Stomach (tissue), 9 donors: ENCODE data around the gene GALNT5. TPM values are rescaled to one million over a fixed set of nuclear protein-coding genes. Genes with fewer than 3 reads are reported as not detected.

Source experiments
- DNase-seq, 2 donors: peaks; one replicate each; pipeline versions ENCODE4 v3.0.0 to v3.0.0-alpha.2; 2013 to 2019
- H3K27ac ChIP-seq, 5 donors: fragments of 200-600 bp in 4 of 5; sonication (generic) in 4 of 5; one replicate each; pipeline ENCODE4 v1.5.1; 2013 to 2019; ENCODE audit warnings: mild to moderate bottlenecking in 1 of 5, moderate library complexity in 1 of 5
- H3K27me3 ChIP-seq, 3 donors: fragments of 200-600 bp; sonication (generic); one replicate each; pipeline ENCODE4 v1.5.1; 2017 to 2019; ENCODE audit warnings: mixed run types in 1 of 3
- H3K36me3 ChIP-seq, 4 donors: fragments of 200-600 bp; sonication (generic); 1 replicate in 3 of 4; 2 replicates in 1 of 4; pipeline ENCODE4 v1.5.1; 2016 to 2019
- H3K4me1 ChIP-seq, 4 donors: fragments of 200-600 bp; sonication (generic); one replicate each; pipeline ENCODE4 v1.5.1; 2016 to 2019
- H3K4me3 ChIP-seq, 4 donors: fragments of 200-600 bp; sonication (generic) in 3 of 4; one replicate each; pipeline ENCODE4 v1.5.1; 2016 to 2019; ENCODE audit warnings: mild to moderate bottlenecking in 1 of 4
- H3K9me3 ChIP-seq, 4 donors: fragments of 200-600 bp; sonication (generic); one replicate each; pipeline ENCODE4 v1.5.1; 2016 to 2019
- EP300 ChIP-seq: sonication (generic); formaldehyde crosslinking; IDR thresholded peaks from one replicate; pipeline ENCODE4 v1.6.1; 2017; ENCODE audit warnings: antibody characterized with exemption
- POLR2A ChIP-seq, 4 donors: fragments of 450-650 bp; IDR thresholded peaks; one replicate each; pipeline ENCODE4 v1.6.1; 2016; ENCODE audit warnings: antibody characterized with exemption in 4 of 4, control low read depth in 2 of 4, mild to moderate bottlenecking in 1 of 4, moderate library complexity in 1 of 4
- POLR2AphosphoS5 ChIP-seq, 3 donors: sonication (generic); formaldehyde crosslinking; IDR thresholded peaks; one replicate each; pipeline ENCODE4 v1.6.1; 2016; ENCODE audit warnings: antibody characterized with exemption in 3 of 3
- WGBS, 5 donors: extraction: QIAGEN DNeasy Blood & Tissue Kit in 3 of 5; methylation state at CpG; one replicate each; pipeline versions ENCODE4 v1.1.5 to v1.1.7; 2013 to 2018; 5-methylcytosine and 5-hydroxymethylcytosine counted together
- intact Hi-C: fragments of 100-400 bp; cut with DNase I; formaldehyde crosslinking; loops from one replicate; pipeline ENCODE4 v1.15.1; 2023; ENCODE audit warnings: low total_unique reads
- polyA plus RNA-seq, 3 donors: library from polyadenylated mRNA; stranded (reverse); fragments of 200-250 nt; gene quantifications; one replicate each; pipeline ENCODE4 v1.2.3, GENCODE V29; 2013
- total RNA-seq, 5 donors: library from RNA; depleted of rRNA; stranded (reverse); fragments of >200 nt; gene quantifications; one replicate each; pipeline versions ENCODE4 v1.1.0 to v1.2.3, GENCODE V29; 2014 to 2016
- TF ChIP-seq, protein P1 (sequence below), 7 experiments: fragments of 450-650 bp in 4 of 7; fragments of 200-600 bp in 3 of 7; sonication (generic) in 3 of 7; IDR thresholded peaks; one replicate each; pipeline ENCODE4 v1.5.1; 2016 to 2019; ENCODE audit warnings: antibody characterized with exemption in 7 of 7, control low read depth in 2 of 7, mild to moderate bottlenecking in 1 of 7
- donor health status: healthy with polysubstance abuse.
- donor health status: Bipolar disorder and iron deficiency.
- donor health status: healthy.

GALNT5 gene
- total and polyA plus RNA-seq, 8 donors: 1.1 to 27.5 (median 2.3) TPM

DNA sequence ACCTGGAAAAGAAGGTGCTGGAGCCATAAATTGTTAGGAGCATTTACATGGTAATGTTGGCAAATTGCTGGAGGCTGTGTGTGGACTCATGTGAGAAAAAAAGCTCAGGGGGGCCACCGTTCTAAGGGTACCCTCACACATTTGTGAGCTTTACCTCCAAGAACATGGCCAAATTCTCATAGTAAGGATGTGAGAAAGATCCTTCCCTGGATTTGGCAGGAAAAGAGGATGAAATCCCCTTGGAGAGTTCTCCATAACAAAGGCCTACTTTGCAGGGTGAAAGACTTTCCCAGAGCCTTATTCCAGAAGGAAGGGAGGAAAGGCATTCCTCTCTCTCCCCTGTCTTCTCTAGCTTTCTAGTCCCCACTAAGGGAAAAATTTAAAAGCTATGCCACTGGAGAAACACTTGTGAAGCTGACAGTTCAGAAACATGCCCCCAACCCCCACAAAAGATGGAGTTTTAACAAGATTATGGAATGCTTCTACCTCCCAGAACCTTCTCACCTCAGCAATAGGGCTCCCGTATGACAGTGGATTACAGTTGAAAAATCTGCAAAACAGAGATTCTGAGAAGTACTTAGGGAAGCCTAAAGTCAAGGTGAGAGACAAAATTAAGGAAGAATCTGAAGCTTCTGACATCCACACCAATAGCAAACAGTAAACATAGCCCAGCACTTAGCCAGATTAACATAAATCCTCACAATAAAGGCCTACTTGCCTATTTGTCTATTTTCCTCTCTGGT, 88.3 kb downstream of the GALNT5 start:
- H3K27ac ChIP-seq: no peak overlapping the region

DNA sequence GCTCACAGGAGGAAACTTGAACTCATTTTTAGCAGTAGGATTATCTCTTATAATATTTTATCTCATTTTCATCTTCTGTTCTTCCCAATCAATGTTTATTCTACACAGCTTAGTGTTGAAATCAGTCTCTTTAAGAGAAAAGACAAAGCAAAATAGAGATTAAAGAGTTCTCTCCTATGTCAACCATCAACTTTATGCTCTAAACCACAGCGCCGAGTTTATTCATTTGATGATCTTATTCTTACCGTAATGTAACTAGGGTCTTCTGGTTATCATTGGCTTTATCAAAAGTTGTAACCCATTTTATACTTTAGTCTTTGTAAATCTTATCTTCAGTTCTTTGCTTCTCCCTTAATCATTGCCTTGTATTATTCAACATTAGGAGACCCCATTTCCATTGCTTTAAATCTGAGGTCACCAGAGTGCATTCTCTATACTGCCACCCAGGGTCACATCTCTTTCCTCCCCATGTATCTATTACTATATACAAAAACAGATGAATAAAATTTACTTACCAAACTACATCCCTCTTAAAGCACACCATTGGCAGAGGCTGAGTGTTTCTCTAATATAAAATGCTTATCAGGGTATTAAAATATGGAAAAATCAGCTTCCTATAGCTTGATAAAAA, 90.9 kb downstream of the GALNT5 start:
- H3K4me1 ChIP-seq: no peaks in the 10 kb centered on the region
- no peaks in the 10 kb centered on the region for H3K27me3 ChIP-seq
- H3K27ac ChIP-seq: no peak overlapping the region
- intact Hi-C loops: no loop called here
- H3K4me3 ChIP-seq: no peak overlapping the region
- no peaks in the 10 kb centered on the region for H3K36me3 ChIP-seq
- H3K9me3 ChIP-seq: peaks cover 0 to 24% (median 10%) of the 10 kb centered on the region in 4 donors
- 82 to 91% (median 87%) methylated on average over 3 of the region's 3 CpGs for WGBS, 5 donors
- TF ChIP-seq, protein P1, sequence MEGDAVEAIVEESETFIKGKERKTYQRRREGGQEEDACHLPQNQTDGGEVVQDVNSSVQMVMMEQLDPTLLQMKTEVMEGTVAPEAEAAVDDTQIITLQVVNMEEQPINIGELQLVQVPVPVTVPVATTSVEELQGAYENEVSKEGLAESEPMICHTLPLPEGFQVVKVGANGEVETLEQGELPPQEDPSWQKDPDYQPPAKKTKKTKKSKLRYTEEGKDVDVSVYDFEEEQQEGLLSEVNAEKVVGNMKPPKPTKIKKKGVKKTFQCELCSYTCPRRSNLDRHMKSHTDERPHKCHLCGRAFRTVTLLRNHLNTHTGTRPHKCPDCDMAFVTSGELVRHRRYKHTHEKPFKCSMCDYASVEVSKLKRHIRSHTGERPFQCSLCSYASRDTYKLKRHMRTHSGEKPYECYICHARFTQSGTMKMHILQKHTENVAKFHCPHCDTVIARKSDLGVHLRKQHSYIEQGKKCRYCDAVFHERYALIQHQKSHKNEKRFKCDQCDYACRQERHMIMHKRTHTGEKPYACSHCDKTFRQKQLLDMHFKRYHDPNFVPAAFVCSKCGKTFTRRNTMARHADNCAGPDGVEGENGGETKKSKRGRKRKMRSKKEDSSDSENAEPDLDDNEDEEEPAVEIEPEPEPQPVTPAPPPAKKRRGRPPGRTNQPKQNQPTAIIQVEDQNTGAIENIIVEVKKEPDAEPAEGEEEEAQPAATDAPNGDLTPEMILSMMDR (IDR thresholded peaks at IDR 0.05): no peak
- TF ChIP-seq POLR2A (IDR thresholded peaks at IDR 0.05): no peak
- TF ChIP-seq EP300: no peak
- no peak for TF ChIP-seq POLR2AphosphoS5 (IDR thresholded peaks at IDR 0.05)
- DNase-seq: no peak

More for the DNA sequence above, 88.3 kb downstream of the GALNT5 start:
- no peak for DNase-seq
- no peaks in the 10 kb centered on the region for H3K27me3 ChIP-seq
- no peaks in the 10 kb centered on the region for H3K36me3 ChIP-seq
- H3K4me3 ChIP-seq: no peak overlapping the region
- H3K4me1 ChIP-seq: no peaks in the 10 kb centered on the region
- peaks cover 0 to 33% (median 14%) of the 10 kb centered on the region in 4 donors for H3K9me3 ChIP-seq
- intact Hi-C loops: no loop called here
- TF ChIP-seq, protein P1 (IDR thresholded peaks at IDR 0.05): no peak
- TF ChIP-seq EP300: no peak
- TF ChIP-seq POLR2AphosphoS5 (IDR thresholded peaks at IDR 0.05): no peak
- TF ChIP-seq POLR2A (IDR thresholded peaks at IDR 0.05): no peak
- 79 to 90% (median 86%) methylated on average over 2 of the region's 2 CpGs for WGBS, 5 donors

DNA sequence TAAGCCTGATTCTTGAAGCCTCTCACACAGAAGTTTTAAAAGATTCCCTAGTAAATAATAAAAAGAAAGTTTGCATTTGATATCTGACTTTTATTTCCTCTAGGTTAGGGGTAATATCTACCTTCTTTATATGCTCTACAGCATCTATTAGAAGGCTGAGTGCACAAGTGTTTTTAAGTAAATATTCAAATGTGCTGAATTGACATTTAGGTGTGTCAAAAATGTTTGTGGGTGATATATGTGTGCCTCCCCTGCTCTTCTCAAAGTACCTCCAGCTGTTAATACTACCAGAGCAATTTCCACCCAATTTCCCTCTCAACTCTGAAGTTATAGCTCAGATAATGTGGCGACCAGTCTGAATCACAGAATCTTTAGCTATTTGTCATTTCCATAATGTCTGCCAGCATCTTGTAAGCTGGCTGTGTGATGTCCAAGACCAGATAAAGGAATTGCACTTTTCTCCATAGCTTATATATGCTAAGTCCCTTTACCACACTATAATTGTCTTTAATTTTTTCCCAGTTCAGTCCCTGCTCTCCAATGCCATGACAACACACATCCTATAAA, 92.5 kb downstream of the GALNT5 start:
- no peak for TF ChIP-seq POLR2AphosphoS5 (IDR thresholded peaks at IDR 0.05)
- TF ChIP-seq, protein P1 (IDR thresholded peaks at IDR 0.05): no peak
- TF ChIP-seq POLR2A (IDR thresholded peaks at IDR 0.05): no peak
- 68 to 79% (median 75%) methylated on average over 1 of the region's 1 CpG for WGBS, 5 donors
- intact Hi-C loops: no loop called here
- Histone ChIP-seq H3K27me3 (no peaks in the 10 kb centered on the region), H3K27ac (no peak overlapping the region), H3K4me3 (no peak overlapping the region), H3K36me3 (no peaks in the 10 kb centered on the region), H3K4me1 (no peaks in the 10 kb centered on the region), H3K9me3 (peaks cover 0 to 9% (median 3%) of the 10 kb centered on the region in 4 donors)
- DNase-seq: no peak

DNA sequence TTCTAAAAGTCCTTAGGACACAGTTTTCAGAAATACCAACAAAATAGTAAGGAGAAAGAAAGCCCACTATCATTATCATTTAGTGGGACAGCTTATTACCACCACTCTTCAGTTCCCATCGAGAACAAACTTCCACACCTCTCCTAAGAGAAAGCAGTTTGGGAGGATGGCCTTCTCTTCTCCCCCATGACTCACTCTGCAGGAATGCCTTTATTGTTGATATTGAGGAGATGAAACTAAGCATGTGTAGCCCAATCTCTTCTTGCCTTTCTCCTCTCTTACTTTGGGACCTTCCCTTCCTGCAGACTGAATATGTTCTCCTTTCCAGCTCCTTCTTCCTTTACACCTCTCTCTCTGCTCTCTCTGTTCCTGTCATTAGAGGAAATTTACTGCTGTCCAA, 98.1 kb downstream of the GALNT5 start:
- TF ChIP-seq POLR2A (IDR thresholded peaks at IDR 0.05): no peak
- TF ChIP-seq, protein P1 (IDR thresholded peaks at IDR 0.05): no peak
- TF ChIP-seq POLR2AphosphoS5 (IDR thresholded peaks at IDR 0.05): no peak
- no peak for TF ChIP-seq EP300
- WGBS, 5 donors: 65 to 74% (median 73%) methylated on average over 1 of the region's 1 CpG
- intact Hi-C loops: no loop called here

More for the DNA sequence above, 98.1 kb downstream of the GALNT5 start:
- Histone ChIP-seq H3K9me3 (peaks cover 0 to 1% (median 0%) of the 10 kb centered on the region in 4 donors), H3K27ac (no peak overlapping the region), H3K4me3 (no peak overlapping the region), H3K27me3 (no peaks in the 10 kb centered on the region), H3K36me3 (no peaks in the 10 kb centered on the region), H3K4me1 (no peaks in the 10 kb centered on the region)
- DNase-seq: no peak
